Panc1 (cell line): ENCODE results near the gene NT5C3A. TPM values are rescaled to one million over a fixed set of nuclear protein-coding genes. Genes with fewer than 3 reads are reported as not detected.
"Not testable (repeated sequence)": the region's sequence is repeated elsewhere in the genome, so short reads cannot be mapped to it uniquely, and the experiment has no call there.

ENCODE experiments used
- ATAC-seq: fragments of 200-7000 bp; cut with Tn5 transposase; 2 replicates; pipeline ENCODE4 v1.9.1; 2020; ENCODE audit warnings: mild to moderate bottlenecking, moderate library complexity
- BruUV-seq: library from RNA; stranded (reverse); fragments of 400-500 nt; replicated peaks from 2 replicates; lab custom pipeline; 2021; lab: Mats Ljungman, UMichigan
- CTCF ChIA-PET: fragments of 300-600 bp; sonication (Branson Sonifier 250); formaldehyde crosslinking; loops from one replicate; lab custom pipeline; 2022; ENCODE audit warnings: antibody characterized with exemption; lab: Charles Lee
- POLR2A ChIA-PET: fragments of 300-600 bp; sonication (Branson Sonifier 250); formaldehyde crosslinking; loops from one replicate; lab custom pipeline; 2022; ENCODE audit warnings: antibody characterized with exemption; lab: Charles Lee
- DNase-seq: peaks from one replicate; pipeline ENCODE4 v3.0.0-alpha.2; 2010; ENCODE audit warnings: low read depth, low spot score
- H3K27ac ChIP-seq: 2 replicates; pipeline ENCODE4 v1.5.1; 2011; ENCODE audit warnings: mild to moderate bottlenecking, low read length, inconsistent platforms
- H3K27me3 ChIP-seq: fragments of 200-500 bp; sonication (Bioruptor generic); 2 replicates; pipeline ENCODE4 v1.6.0; 2014; ENCODE audit warnings: low read length, inconsistent platforms; ENCODE audit not compliant: control insufficient read depth, insufficient read depth
- H3K36me3 ChIP-seq: fragments of 200-500 bp; sonication (Bioruptor generic); 2 replicates; pipeline ENCODE4 v1.5.1; 2014; ENCODE audit warnings: inconsistent platforms, mild to moderate bottlenecking, low read length, moderate library complexity; ENCODE audit not compliant: control insufficient read depth, insufficient read depth
- H3K4me1 ChIP-seq: 2 replicates; pipeline ENCODE4 v1.5.1; 2011; ENCODE audit warnings: inconsistent platforms, mild to moderate bottlenecking, low read length, moderate library complexity; ENCODE audit not compliant: control insufficient read depth, insufficient read depth
- H3K4me3 ChIP-seq, 2 experiments: 2 replicates each; pipeline ENCODE4 v1.5.1; 2011 to 2012; ENCODE audit warnings: low read depth in 2 of 2, low read length in 2 of 2, mild to moderate bottlenecking in 2 of 2, inconsistent platforms in 1 of 2, moderate library complexity in 1 of 2
- H3K9me3 ChIP-seq: fragments of 200-500 bp; sonication (Bioruptor generic); 2 replicates; pipeline ENCODE4 v1.5.1; 2014; ENCODE audit warnings: low read depth, mild to moderate bottlenecking, inconsistent platforms, low read length, moderate library complexity; ENCODE audit not compliant: control insufficient read depth, insufficient read depth
- POLR2AphosphoS5 ChIP-seq: IDR thresholded peaks from 2 replicates; pipeline ENCODE4 v1.6.1; 2012; ENCODE audit warnings: mild to moderate bottlenecking, low read depth, low read length, moderate library complexity
- SIN3A ChIP-seq: IDR thresholded peaks from 2 replicates; pipeline ENCODE4 v1.6.1; 2012; ENCODE audit warnings: low read depth, mild to moderate bottlenecking, low read length, moderate library complexity, borderline replicate concordance; ENCODE audit not compliant: insufficient read depth
- TCF7L2 ChIP-seq: IDR thresholded peaks from 2 replicates; pipeline ENCODE4 v1.6.1; 2011; ENCODE audit warnings: mild to moderate bottlenecking, low read depth, low read length, inconsistent platforms
- in situ Hi-C: cut with HindIII; loops from 2 replicates; pipeline ENCODE4 v1.10.0; 2016; ENCODE audit warnings: low sequenced_read_pairs, low pct_unique_long_range_greater_than_20kb
- intact Hi-C: fragments of 100-400 bp; cut with micrococcal nuclease; formaldehyde crosslinking; loops from one replicate; pipeline ENCODE4 v1.10.0; 2022; ENCODE audit not compliant: unreplicated experiment
- total RNA-seq: library from RNA; stranded (reverse); gene quantifications from one replicate; pipeline ENCODE4 v1.2.1, GENCODE V29; 2021; ENCODE audit not compliant: unreplicated experiment
- TF ChIP-seq, protein P1 (sequence below), 2 experiments: IDR thresholded peaks; 2 replicates each; pipeline ENCODE4 v1.6.1; 2011 to 2012; ENCODE audit warnings: low read depth in 2 of 2, control low read depth in 1 of 2, low read length in 1 of 2, mild to moderate bottlenecking in 1 of 2, moderate library complexity in 1 of 2; ENCODE audit not compliant: insufficient read depth in 1 of 2
- TF ChIP-seq, protein P2 (sequence below): fragments of 450-650 bp; IDR thresholded peaks from 2 replicates; pipeline ENCODE4 v1.5.1; 2017; ENCODE audit warnings: mild to moderate bottlenecking

Gene NT5C3A
- total RNA-seq, 1 experiment from 2014 or later, result 29.1 TPM

DNA sequence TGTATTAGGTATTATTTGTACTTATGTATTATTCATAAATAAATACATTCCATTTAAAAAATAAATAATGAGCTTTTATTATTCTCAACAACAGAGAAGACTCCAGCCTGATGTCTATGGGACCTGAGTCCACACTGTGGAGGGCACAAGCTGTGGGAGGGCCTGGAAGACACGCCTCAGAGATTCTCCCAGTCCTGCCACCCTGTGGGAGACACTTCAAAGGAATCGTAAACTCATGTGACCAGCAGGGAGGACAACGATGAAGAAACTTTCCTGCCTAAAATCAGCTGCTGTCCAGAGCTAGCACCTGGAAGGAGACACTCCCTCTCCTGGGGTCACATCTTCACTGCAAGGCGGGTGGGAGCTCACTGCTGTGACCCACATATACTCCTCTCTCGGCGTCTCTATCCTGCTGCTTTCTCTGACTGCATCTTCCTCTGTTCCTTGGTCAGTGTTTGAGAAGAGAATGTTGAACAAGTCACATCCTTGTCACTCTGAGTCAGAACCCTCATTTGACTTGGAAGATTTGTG, 32.2 kb upstream of the NT5C3A start:
- 0 out of 2 replicates have a peak, but pooled peaks have one; percentile 19 for ATAC-seq
- peaks cover 15% of the 10 kb centered on the region for H3K36me3 ChIP-seq
- DNase-seq, H3K9me3 ChIP-seq, POLR2A ChIA-PET, H3K4me3 ChIP-seq, intact Hi-C loops, H3K27me3 ChIP-seq, H3K4me1 ChIP-seq, H3K27ac ChIP-seq, in situ Hi-C loops, CTCF ChIA-PET: not testable (repeated sequence)
- BruUV-seq, result TSS peak; percentile 91

DNA sequence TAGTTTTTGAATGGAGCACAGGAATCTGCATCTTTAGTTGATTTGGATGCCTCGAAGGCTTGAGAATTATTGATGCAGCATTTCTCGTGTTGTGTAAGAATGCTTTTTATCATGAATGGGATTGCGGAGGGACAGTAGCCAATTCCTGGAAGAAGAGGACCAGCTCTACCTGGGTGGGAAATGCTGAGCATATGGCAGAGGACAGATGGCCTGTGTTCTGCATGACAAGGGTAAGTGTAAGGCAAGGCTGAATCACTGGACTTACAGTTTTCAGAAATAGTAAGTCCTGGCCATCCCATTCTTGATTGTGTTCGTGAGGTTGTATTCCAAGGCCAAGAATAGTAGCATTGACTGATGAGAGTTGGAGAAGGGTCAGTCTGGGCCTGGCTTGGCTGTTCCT, 30.7 kb upstream of the NT5C3A start:
- BruUV-seq, result no TSS peak
- intact Hi-C loops, result no loop called here
- H3K4me3 ChIP-seq, result no peak overlapping the region
- no peak for TF ChIP-seq POLR2AphosphoS5
- TF ChIP-seq, protein P1, sequence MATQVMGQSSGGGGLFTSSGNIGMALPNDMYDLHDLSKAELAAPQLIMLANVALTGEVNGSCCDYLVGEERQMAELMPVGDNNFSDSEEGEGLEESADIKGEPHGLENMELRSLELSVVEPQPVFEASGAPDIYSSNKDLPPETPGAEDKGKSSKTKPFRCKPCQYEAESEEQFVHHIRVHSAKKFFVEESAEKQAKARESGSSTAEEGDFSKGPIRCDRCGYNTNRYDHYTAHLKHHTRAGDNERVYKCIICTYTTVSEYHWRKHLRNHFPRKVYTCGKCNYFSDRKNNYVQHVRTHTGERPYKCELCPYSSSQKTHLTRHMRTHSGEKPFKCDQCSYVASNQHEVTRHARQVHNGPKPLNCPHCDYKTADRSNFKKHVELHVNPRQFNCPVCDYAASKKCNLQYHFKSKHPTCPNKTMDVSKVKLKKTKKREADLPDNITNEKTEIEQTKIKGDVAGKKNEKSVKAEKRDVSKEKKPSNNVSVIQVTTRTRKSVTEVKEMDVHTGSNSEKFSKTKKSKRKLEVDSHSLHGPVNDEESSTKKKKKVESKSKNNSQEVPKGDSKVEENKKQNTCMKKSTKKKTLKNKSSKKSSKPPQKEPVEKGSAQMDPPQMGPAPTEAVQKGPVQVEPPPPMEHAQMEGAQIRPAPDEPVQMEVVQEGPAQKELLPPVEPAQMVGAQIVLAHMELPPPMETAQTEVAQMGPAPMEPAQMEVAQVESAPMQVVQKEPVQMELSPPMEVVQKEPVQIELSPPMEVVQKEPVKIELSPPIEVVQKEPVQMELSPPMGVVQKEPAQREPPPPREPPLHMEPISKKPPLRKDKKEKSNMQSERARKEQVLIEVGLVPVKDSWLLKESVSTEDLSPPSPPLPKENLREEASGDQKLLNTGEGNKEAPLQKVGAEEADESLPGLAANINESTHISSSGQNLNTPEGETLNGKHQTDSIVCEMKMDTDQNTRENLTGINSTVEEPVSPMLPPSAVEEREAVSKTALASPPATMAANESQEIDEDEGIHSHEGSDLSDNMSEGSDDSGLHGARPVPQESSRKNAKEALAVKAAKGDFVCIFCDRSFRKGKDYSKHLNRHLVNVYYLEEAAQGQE (IDR thresholded peaks at IDR 0.05; ENCODE audit: insufficient read depth in 1 of 2, low read depth in 2 of 2, low read length in 1 of 2), result no peak
- TF ChIP-seq TCF7L2, result no peak
- TF ChIP-seq SIN3A, result no peak
- TF ChIP-seq, protein P2, sequence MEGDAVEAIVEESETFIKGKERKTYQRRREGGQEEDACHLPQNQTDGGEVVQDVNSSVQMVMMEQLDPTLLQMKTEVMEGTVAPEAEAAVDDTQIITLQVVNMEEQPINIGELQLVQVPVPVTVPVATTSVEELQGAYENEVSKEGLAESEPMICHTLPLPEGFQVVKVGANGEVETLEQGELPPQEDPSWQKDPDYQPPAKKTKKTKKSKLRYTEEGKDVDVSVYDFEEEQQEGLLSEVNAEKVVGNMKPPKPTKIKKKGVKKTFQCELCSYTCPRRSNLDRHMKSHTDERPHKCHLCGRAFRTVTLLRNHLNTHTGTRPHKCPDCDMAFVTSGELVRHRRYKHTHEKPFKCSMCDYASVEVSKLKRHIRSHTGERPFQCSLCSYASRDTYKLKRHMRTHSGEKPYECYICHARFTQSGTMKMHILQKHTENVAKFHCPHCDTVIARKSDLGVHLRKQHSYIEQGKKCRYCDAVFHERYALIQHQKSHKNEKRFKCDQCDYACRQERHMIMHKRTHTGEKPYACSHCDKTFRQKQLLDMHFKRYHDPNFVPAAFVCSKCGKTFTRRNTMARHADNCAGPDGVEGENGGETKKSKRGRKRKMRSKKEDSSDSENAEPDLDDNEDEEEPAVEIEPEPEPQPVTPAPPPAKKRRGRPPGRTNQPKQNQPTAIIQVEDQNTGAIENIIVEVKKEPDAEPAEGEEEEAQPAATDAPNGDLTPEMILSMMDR, result no peak
- POLR2A ChIA-PET, result no interaction called here
- ATAC-seq (no peak), DNase-seq (no peak)
- no peaks in the 10 kb centered on the region for H3K27me3 ChIP-seq
- H3K9me3 ChIP-seq, result no peaks in the 10 kb centered on the region
- in situ Hi-C loops, result no loop called here
- no peaks in the 10 kb centered on the region for H3K4me1 ChIP-seq
- H3K27ac ChIP-seq, result no peak overlapping the region
- CTCF ChIA-PET, result no interaction called here
- peaks cover 8% of the 10 kb centered on the region for H3K36me3 ChIP-seq

DNA sequence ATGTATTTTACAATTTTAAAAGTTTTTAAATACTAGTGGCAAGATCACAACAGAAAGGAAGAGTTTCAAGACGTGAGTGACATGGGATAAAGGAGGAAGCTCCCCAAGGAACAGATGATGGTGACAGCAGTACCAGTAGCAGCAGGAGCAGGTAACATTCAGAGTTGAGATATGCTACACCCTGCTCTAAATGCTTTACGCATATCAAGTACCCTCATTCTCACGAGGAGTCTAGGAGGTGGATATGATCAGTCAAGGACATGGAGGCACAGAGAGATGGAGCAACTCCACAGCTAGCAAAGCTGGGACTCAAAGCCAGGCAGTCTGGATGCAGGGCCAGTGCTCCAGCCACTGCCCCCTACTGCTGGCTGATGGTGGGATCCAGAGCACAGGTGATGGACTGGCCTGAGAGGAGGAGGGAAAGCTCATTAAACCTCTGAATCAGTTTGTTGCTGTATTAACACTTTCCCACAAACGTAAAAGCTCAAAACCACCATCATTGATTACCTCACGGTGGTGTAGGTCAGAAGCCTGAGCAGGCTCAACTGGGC, 29.1 kb upstream of the NT5C3A start:
- no peaks in the 10 kb centered on the region for H3K4me1 ChIP-seq
- no peaks in the 10 kb centered on the region for H3K27me3 ChIP-seq
- no peaks in the 10 kb centered on the region for H3K9me3 ChIP-seq
- H3K36me3 ChIP-seq, result peaks cover 5% of the 10 kb centered on the region
- no peak overlapping the region for H3K4me3 ChIP-seq
- TF ChIP-seq, protein P2, result no peak
- no peak for TF ChIP-seq POLR2AphosphoS5
- TF ChIP-seq SIN3A, result no peak
- no peak for TF ChIP-seq TCF7L2
- TF ChIP-seq, protein P1 (IDR thresholded peaks at IDR 0.05; ENCODE audit: insufficient read depth in 1 of 2, low read depth in 2 of 2, low read length in 1 of 2), result no peak
- H3K27ac ChIP-seq, result no peak overlapping the region
- CTCF ChIA-PET, result no interaction called here
- intact Hi-C loops, result no loop called here
- in situ Hi-C loops, result no loop called here
- ATAC-seq, result peak; percentile 42; the same call in 1 of the 2 replicates
- DNase-seq, result no peak
- no TSS peak for BruUV-seq
- POLR2A ChIA-PET, result no interaction called here
